ENCODE measurements around the gene HK1.

The HK1 gene

DNA sequence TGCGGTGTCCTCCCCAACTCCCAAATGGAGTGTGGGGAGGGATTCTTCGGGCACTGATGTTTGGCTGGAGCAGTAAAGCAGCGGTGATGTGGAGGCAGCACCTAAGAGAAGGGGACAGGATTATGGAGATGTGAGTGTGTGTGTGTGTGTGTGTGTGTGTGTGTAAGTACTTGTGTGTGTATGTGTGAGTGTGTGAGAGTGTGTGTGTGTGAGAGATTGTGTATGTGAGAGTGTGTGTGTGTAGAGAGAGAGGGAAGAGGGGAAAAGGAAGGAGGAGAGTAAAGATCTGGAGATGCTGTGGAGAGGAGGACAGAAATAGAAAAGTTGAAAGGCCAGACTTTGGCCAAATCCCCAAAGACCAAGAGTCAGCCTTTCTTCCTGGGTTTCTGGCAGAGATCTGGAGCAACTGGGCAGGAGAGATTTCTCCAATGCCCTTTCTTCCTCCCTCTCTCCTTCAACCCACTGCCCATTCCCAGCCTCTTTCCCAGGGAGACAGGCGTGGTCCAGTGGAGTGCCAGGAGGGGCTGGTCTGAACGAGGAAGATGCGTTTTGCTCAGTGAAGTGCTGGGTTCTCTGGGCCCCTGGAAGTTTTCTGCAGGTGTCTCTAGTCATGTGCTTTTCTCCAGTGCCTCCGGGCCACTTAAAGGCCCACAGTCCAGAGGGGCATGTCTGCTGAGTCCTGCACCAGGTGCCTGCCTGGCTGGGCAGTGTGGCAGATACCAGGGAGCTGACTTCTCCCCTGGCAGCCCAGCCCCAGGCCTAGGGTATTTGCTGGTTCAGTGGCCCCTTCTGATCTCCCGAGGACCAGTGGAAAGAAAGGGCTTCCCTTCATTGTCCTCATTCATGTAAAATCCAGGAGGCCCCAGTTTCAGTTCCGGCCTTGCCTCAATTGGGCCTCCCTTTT, 60.5 kb downstream of the HK1 start:
- H3K4me1 Mint-ChIP-seq (ENCODE audit: low read depth in 2 of 2): peaks cover 63 to 70% of the 10 kb centered on the region in 2 donors
- no peaks in the 10 kb centered on the region for H3K9me3 Mint-ChIP-seq
- peak overlapping the region; percentile 1 to 81 for H3K27ac Mint-ChIP-seq
- no peak for DNase-seq
- H3K4me3 Mint-ChIP-seq: peak overlapping the region in 1 of 2 donors; percentile 1
- H3K27me3 Mint-ChIP-seq: no peaks in the 10 kb centered on the region
- ATAC-seq (replicated peaks): no peak
- peaks cover 7% of the 10 kb centered on the region for H3K36me3 Mint-ChIP-seq (ENCODE audit: insufficient read depth)

DNA sequence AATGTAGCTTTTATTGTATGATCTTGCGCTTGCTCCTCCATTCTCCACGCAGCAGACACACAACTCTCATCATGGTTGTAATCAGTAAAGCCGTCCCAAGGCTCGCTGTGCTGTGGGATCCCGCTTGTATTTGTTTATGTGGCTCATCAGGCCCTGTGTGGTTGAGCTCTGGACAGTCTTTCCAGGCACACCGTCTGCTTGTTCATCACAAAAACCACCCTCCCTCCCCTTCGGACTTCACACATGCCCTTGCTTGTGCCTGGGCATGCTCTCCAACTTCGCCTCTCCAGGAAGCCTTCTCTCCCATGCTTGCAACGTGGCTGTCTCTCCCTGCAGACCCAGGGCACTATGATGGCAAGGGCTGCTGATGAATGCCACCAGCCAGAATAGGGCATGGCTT, 62.4 kb downstream of the HK1 start:
- H3K4me1 Mint-ChIP-seq (ENCODE audit: low read depth in 2 of 2): peaks cover 66 to 70% of the 10 kb centered on the region in 2 donors
- H3K27me3 Mint-ChIP-seq: no peaks in the 10 kb centered on the region
- ATAC-seq (replicated peaks) (no peak), DNase-seq (no peak)
- no peak overlapping the region for H3K4me3 Mint-ChIP-seq
- H3K36me3 Mint-ChIP-seq (ENCODE audit: insufficient read depth): peaks cover under 1% of the 10 kb centered on the region
- H3K9me3 Mint-ChIP-seq: no peaks in the 10 kb centered on the region
- H3K27ac Mint-ChIP-seq: peak overlapping the region in 1 of 2 donors; percentile 35

DNA sequence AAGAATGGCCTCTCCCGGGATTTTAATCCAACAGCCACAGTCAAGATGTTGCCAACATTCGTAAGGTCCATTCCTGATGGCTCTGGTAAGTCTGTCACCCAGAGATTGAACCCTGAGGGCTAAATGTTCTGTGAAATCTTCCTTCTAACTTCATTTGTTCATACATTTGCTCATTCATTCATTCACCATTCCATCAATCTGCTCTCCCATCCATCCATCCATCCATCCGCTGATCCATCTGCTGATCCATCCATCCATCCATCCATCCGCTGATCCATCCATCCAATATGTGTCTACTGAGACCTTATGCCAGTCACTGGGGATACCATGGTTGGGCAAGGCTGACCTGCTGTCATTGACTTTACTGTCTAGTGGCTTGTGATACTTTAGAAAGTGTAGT, 65.6 kb downstream of the HK1 start:
- Mint-ChIP-seq H3K4me1 (ENCODE audit: low read depth in 2 of 2) (peaks cover 63 to 64% of the 10 kb centered on the region in 2 donors), H3K27me3 (no peaks in the 10 kb centered on the region), H3K36me3 (ENCODE audit: insufficient read depth) (peaks cover 9% of the 10 kb centered on the region), H3K9me3 (no peaks in the 10 kb centered on the region), H3K27ac (peak overlapping the region; percentile 79 to 90), H3K4me3 (no peak overlapping the region)
- DNase-seq (no peak), ATAC-seq (replicated peaks) (no peak)

DNA sequence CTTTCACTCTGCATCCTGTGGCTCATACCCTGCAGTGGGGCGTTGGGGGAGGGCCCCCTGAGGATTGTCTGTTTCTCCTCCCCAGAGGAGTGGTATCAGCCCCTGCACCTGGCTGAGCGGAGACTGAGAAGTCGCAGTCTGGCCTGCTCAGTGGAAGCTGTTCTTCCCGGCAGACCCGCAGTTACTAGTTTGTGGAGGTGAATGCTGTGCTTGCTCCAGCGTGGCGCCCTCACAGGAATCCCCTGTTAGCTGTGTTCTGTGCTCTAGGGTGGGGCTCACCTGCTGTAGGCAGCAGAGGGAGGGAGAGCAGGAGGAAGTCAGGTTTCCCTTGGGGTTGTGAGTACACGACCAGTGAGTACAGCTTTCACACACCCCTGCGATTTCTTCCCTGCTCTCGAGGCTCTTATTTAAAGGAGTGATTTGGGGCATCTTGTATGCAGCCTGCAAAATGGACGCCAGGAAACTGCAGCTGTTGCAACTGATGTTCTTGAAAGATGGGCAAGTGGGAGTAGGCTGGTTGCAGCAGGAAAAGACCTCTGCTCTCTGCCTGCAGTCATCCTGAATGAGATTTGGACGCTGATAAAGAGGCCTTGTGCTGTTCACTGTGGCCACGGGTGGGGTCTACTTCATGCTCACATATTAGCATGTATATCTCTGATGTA, 66.4 kb downstream of the HK1 start:
- DNase-seq: no peak
- peaks cover 60 to 63% of the 10 kb centered on the region in 2 donors for H3K4me1 Mint-ChIP-seq (ENCODE audit: low read depth in 2 of 2)
- H3K36me3 Mint-ChIP-seq (ENCODE audit: insufficient read depth): peaks cover 14% of the 10 kb centered on the region
- peak overlapping the region; percentile 13 to 71 for H3K4me3 Mint-ChIP-seq
- no peaks in the 10 kb centered on the region for H3K9me3 Mint-ChIP-seq
- peak overlapping the region; percentile 79 to 90 for H3K27ac Mint-ChIP-seq
- no peaks in the 10 kb centered on the region for H3K27me3 Mint-ChIP-seq
- ATAC-seq (replicated peaks): peak; percentile 80

DNA sequence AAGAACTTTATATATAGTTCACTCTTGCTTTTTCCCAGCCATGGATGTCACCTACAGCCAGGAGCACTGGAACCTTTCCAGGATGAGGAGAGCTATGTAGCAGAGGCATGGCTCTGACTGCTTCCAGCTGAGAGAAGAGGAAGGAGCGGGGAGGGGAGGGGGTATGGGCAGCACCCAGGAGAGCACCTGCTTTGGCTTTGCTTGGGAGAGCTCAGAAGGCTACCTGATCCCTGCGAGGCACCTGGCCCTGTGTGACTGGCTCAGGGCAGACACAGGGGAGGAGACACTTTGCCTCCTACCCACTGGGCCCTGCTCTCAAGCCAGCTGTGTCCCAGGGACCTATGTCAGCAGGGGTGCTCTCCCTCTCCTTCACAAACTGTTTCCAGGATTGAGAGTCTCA, 67.1 kb downstream of the HK1 start:
- ATAC-seq (replicated peaks) (peak; percentile 14), DNase-seq (no peak)
- Mint-ChIP-seq H3K9me3 (no peaks in the 10 kb centered on the region), H3K27me3 (no peaks in the 10 kb centered on the region), H3K4me3 (peak overlapping the region in 1 of 2 donors; percentile 71), H3K36me3 (ENCODE audit: insufficient read depth) (peaks cover 14% of the 10 kb centered on the region), H3K4me1 (ENCODE audit: low read depth in 2 of 2) (peaks cover 56 to 65% of the 10 kb centered on the region in 2 donors), H3K27ac (peak overlapping the region; percentile 79 to 90)

DNA sequence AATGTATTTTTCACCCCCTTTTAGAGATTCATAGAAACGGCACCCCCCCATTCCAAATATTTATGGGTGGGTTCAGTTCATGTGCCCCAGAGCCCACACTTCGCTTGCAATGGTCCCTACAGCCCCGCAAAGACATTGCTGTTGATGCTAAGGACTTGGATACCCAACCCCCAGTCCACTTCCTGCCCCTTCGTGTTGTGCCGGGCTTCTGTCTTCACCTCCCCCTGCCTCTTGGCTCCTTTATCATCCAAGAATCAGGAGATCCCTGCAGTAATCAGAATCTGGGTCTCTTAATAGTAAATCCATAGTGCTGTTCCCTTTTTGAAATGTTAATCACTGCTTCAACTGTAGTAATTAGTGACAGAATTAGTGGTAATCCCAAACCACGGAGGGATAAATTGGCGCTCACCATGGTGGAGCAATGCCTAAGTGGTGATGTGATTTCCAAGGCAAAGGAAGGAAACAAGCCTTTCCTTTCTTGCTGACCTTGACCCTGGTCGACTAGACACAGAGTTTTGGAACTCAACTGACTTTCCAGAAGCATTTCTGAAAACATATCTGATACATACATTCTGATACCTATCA, 67.7 kb downstream of the HK1 start:
- Mint-ChIP-seq H3K4me3 (peak overlapping the region in 1 of 2 donors; percentile 44), H3K4me1 (ENCODE audit: low read depth in 2 of 2) (peaks cover 52 to 62% of the 10 kb centered on the region in 2 donors), H3K27me3 (no peaks in the 10 kb centered on the region), H3K9me3 (no peaks in the 10 kb centered on the region), H3K36me3 (ENCODE audit: insufficient read depth) (peaks cover 14% of the 10 kb centered on the region), H3K27ac (peak overlapping the region; percentile 79 to 90)
- no peak for DNase-seq
- ATAC-seq (replicated peaks): no peak

DNA sequence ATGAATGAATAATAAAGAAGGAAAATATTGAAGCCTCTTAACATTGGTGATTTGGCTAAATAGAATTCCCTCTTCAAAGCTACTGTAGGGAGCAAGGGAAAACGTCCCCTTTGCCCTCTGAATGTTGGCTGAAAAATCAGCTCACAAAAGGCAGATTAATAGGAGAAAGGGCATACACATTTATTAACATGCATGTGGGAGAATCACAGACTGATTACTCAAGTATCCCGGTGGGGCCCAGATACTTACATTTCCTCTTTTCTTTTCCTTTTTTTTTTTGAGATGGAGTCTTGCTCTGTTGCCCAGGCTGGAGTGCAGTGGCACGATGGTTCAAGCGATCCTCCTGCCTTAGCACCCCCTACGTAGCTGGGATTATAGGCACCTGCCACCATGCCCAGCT, 68.5 kb downstream of the HK1 start:
- Mint-ChIP-seq H3K27ac (peak overlapping the region; percentile 79 to 90), H3K4me3 (no peak overlapping the region), H3K9me3 (no peaks in the 10 kb centered on the region), H3K36me3 (ENCODE audit: insufficient read depth) (peaks cover 16% of the 10 kb centered on the region), H3K27me3 (no peaks in the 10 kb centered on the region), H3K4me1 (ENCODE audit: low read depth in 2 of 2) (peaks cover 48 to 58% of the 10 kb centered on the region in 2 donors)
- no peak for DNase-seq
- ATAC-seq (replicated peaks): no peak

DNA sequence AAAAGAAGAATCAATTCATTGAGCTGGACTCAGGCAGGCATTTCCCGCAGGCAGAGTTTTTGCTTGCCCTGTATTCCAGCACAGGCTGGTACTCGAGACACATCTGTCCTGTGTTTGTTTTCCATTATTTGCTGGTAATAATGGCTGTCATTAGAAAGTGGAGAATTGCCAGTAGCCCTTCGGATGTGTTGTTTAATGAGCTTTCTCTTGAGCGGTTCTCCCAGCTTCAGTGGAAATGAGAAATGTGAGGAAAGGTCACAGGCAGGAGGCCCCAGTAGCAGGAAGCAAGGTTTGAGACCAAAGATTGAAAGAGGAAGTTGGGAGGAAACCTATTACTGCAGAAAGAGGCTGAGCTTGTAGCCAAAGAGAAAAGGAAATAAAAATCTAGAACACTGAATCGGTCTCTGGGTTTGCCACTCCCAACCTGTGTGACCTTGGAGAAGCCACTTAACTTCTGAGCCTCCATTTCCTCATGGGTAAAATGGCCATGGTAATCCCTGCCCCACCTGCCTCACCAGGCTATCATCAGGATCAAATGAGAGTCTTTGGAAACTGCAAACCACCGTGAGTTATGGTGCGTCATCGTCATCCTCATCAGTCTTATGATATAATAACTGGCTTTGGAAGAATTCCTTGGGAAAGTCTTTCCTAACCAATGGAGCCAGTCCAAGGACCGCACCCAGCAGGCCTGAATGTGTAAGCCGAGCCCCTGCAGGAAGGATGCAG, 70.7 kb downstream of the HK1 start:
- Mint-ChIP-seq H3K9me3 (no peaks in the 10 kb centered on the region), H3K4me1 (ENCODE audit: low read depth in 2 of 2) (peaks cover 30 to 46% of the 10 kb centered on the region in 2 donors), H3K4me3 (peak overlapping the region; percentile 45 to 53), H3K27ac (peak overlapping the region; percentile 78 to 86), H3K36me3 (ENCODE audit: insufficient read depth) (peaks cover 23% of the 10 kb centered on the region), H3K27me3 (no peaks in the 10 kb centered on the region)
- DNase-seq: no peak
- ATAC-seq (replicated peaks): peak; percentile 23

DNA sequence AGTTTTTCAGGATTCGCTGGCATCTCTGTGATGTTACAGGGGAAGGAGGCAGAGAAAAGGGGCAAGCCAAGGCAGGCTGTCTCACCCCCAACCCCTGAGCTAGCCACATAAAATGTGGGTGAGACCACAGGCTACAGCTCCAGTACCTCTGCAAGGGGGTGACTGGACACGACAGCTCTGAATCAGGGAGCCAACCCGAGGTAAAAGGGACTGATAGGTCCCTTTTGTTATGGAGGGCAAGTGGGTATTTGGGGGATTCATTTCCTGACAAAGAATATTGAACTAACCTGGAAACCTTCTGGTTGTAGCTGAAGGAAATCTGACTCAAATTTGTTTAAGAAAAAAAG, 71.2 kb downstream of the HK1 start:
- peaks cover 25 to 44% of the 10 kb centered on the region in 2 donors for H3K4me1 Mint-ChIP-seq (ENCODE audit: low read depth in 2 of 2)
- DNase-seq (no peak), ATAC-seq (replicated peaks) (no peak)
- peak overlapping the region in 1 of 2 donors; percentile 78 for H3K27ac Mint-ChIP-seq
- H3K36me3 Mint-ChIP-seq (ENCODE audit: insufficient read depth): peaks cover 23% of the 10 kb centered on the region
- H3K4me3 Mint-ChIP-seq: peak overlapping the region in 1 of 2 donors; percentile 53
- no peaks in the 10 kb centered on the region for H3K27me3 Mint-ChIP-seq
- no peaks in the 10 kb centered on the region for H3K9me3 Mint-ChIP-seq

DNA sequence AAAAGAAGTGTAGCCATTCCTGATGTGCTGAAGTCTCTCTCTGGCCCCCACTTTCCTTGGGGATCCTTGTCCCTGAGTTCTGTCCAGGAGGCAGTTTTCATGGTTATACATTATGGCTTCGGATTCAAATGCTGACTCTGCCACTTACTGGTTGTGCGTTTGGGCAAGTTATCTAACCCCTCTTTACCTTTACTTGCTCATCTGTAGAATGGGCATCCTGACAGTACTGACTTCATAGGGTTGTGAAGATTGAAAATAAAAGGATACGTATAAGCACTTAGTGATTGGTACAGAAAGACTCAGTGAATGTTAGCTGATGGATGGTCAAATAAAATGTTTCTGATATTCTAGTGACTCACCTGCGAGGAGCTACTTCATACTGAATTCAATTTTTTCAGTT, 73.3 kb downstream of the HK1 start:
- no peaks in the 10 kb centered on the region for H3K27me3 Mint-ChIP-seq

DNA sequence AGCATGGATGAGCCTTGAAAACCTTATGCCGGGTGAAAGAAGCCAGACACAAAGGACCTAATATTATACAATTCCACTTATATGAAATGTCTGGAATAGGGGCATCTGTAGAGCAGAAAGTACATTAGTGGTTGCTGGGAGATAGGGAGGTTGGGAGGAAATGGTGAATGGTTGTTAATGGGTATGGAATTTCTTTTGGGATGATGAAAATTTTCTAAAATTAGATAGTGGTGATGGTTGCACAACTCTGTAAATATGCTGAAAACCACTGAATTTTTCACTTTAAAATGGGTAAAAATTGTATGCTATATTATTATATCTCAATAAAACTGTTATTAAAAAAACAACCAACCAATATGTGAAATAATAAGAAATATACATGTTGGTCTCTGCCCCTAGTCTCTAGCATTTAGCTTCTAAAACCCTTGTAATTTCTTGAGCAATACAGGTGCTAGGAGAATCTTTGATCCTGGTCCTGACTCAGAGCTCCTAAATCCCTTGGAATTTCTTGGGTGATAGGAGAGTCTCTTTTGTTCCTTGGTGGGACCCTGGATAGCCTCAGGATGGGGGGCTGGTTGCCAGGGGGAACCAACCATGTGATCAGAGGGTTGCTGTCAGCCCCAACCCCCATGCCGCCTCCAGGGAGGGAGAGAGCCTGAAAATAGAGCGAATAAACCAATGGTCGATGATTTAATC, 74.4 kb downstream of the HK1 start:
- DNase-seq (no peak), ATAC-seq (replicated peaks) (no peak)
- Mint-ChIP-seq H3K27me3 (no peaks in the 10 kb centered on the region), H3K9me3 (no peaks in the 10 kb centered on the region), H3K4me1 (ENCODE audit: low read depth in 2 of 2) (peaks cover 15 to 29% of the 10 kb centered on the region in 2 donors), H3K27ac (peak overlapping the region; percentile 23 to 48), H3K4me3 (no peak overlapping the region), H3K36me3 (ENCODE audit: insufficient read depth) (peaks cover 19% of the 10 kb centered on the region)

More for the DNA sequence above, 73.3 kb downstream of the HK1 start:
- Mint-ChIP-seq H3K27ac (no peak overlapping the region), H3K4me3 (no peak overlapping the region), H3K9me3 (no peaks in the 10 kb centered on the region), H3K36me3 (ENCODE audit: insufficient read depth) (peaks cover 22% of the 10 kb centered on the region), H3K4me1 (ENCODE audit: low read depth in 2 of 2) (peaks cover 11 to 29% of the 10 kb centered on the region in 2 donors)
- ATAC-seq (replicated peaks) (no peak), DNase-seq (no peak)

DNA sequence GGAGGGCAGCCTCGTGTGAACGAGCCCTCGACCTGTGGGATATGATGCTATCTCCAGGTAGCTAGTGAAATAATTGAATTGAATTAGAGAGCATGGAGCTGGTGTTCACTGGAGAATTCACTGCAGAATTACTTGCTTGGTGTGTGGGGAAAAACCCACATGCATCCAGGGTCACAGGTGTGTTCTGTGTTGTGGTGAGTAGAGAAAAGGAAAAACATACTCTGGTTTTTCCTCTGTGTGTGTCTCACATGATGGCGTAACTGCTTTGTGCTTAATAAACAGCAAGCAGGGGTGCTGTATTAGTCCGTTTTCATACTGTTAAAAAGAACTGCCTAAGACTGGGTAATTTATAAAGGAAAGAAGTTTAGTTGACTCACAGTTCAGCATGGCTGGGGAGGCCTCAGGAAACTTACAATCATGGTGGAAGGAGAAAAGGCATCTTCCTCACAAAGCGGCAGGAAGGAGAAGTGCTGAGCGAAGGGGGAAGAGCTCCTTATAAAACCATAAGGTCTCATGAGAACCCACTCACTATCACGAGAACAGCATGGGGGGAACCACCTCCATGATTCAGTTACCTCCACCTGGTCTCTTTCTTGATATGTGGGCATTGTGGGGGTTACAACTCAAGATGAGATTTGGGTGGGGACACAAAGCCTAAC, 75.8 kb downstream of the HK1 start:
- Mint-ChIP-seq H3K36me3 (ENCODE audit: insufficient read depth) (peaks cover 12% of the 10 kb centered on the region), H3K4me3 (no peak overlapping the region), H3K4me1 (ENCODE audit: low read depth in 2 of 2) (peaks cover 13 to 27% of the 10 kb centered on the region in 2 donors), H3K27ac (peak overlapping the region; percentile 23 to 77), H3K9me3 (no peaks in the 10 kb centered on the region), H3K27me3 (no peaks in the 10 kb centered on the region)
- no peak for DNase-seq
- ATAC-seq (replicated peaks): no peak

Data from effector memory CD8-positive, alpha-beta T cell (primary cell).